SJCRH30 (cell line): Measurements from ENCODE around the gene SSR2. TPM values are rescaled to one million over a fixed set of nuclear protein-coding genes. Genes with fewer than 3 reads are reported as not detected.

Experiments
- DNase-seq, 2 experiments: peaks; one replicate each; pipeline ENCODE4 v3.0.0-alpha.2; 2015 to 2020
- H3K27ac ChIP-seq: fragments of 250-450 bp; sonication (Bioruptor Pico); 2 replicates; pipeline ENCODE4 v1.5.1; 2020; ENCODE audit warnings: mild to moderate bottlenecking, moderate library complexity
- H3K27me3 ChIP-seq: fragments of 250-450 bp; sonication (Bioruptor Pico); 2 replicates; pipeline ENCODE4 v1.5.1; 2020; ENCODE audit warnings: mild to moderate bottlenecking, moderate library complexity
- H3K36me3 ChIP-seq: fragments of 250-450 bp; sonication (Bioruptor Pico); 2 replicates; pipeline ENCODE4 v1.5.1; 2020; ENCODE audit warnings: mild to moderate bottlenecking, moderate library complexity
- H3K4me1 ChIP-seq: fragments of 250-450 bp; sonication (Bioruptor Pico); 2 replicates; pipeline ENCODE4 v1.5.1; 2020; ENCODE audit warnings: mild to moderate bottlenecking, moderate library complexity
- H3K4me3 ChIP-seq: fragments of 250-450 bp; sonication (Bioruptor Pico); 2 replicates; pipeline ENCODE4 v1.5.1; 2020; ENCODE audit warnings: mild to moderate bottlenecking, moderate library complexity
- H3K9me3 ChIP-seq: fragments of 250-450 bp; sonication (Bioruptor Pico); replicated peaks from 2 replicates; pipeline ENCODE4 v1.5.1; 2020; ENCODE audit warnings: mild to moderate bottlenecking, moderate library complexity
- total RNA-seq: library from RNA; depleted of rRNA; stranded (reverse); fragments of >200 nt; shearing (Covaris generic); gene quantifications from 2 replicates; pipeline ENCODE4 v1.2.3, GENCODE V29; 2014

The SSR2 gene
- total RNA-seq, 1 experiment from 2014 or later = 170 TPM

GRCh38 chr1:155976913-155977689 is 43.6 kb downstream of the SSR2 start:
- DNase-seq = peak in 1 of 2 experiments; percentile 31
- peaks cover 31% of the 10 kb centered on the region for H3K4me1 ChIP-seq

GRCh38 chr1:155976062-155976912 is 44.5 kb downstream of the SSR2 start:
- peaks cover 17% of the 10 kb centered on the region; the same call in 1 of the 2 replicates for H3K36me3 ChIP-seq
- DNase-seq = peak; percentile 92 to 95
- no peaks in the 10 kb centered on the region for H3K27me3 ChIP-seq
- H3K9me3 ChIP-seq = no peaks in the 10 kb centered on the region
- peaks cover 25% of the 10 kb centered on the region for H3K4me1 ChIP-seq
- H3K27ac ChIP-seq = peak overlapping the region; percentile 96
- peak overlapping the region; percentile 97 for H3K4me3 ChIP-seq

More at GRCh38 chr1:155976913-155977689, 43.6 kb downstream of the SSR2 start:
- no peaks in the 10 kb centered on the region for H3K9me3 ChIP-seq
- H3K4me3 ChIP-seq = peak overlapping the region; percentile 97
- H3K36me3 ChIP-seq = peaks cover 17% of the 10 kb centered on the region; the same call in 1 of the 2 replicates
- H3K27me3 ChIP-seq = no peaks in the 10 kb centered on the region
- H3K27ac ChIP-seq = peak overlapping the region; percentile 96

GRCh38 chr1:155975375-155976061 is 45.2 kb downstream of the SSR2 start:
- no peak for DNase-seq
- Histone ChIP-seq H3K27me3 (no peaks in the 10 kb centered on the region), H3K36me3 (peaks cover 17% of the 10 kb centered on the region; the same call in 1 of the 2 replicates), H3K4me1 (peaks cover 31% of the 10 kb centered on the region), H3K9me3 (no peaks in the 10 kb centered on the region), H3K27ac (peak overlapping the region; percentile 96), H3K4me3 (peak overlapping the region; percentile 97)

- Histone ChIP-seq H3K27ac (peak overlapping the region; percentile 96), H3K36me3 (peaks cover 24% of the 10 kb centered on the region; the same call in 1 of the 2 replicates), H3K4me3 (peak overlapping the region; percentile 97), H3K9me3 (no peaks in the 10 kb centered on the region), H3K4me1 (peaks cover 37% of the 10 kb centered on the region), H3K27me3 (no peaks in the 10 kb centered on the region)
- no peak for DNase-seq
These were observed 46.3 kb downstream of the SSR2 start for GRCh38 chr1:155974208-155975115.

- no peak for DNase-seq
- peaks cover 24% of the 10 kb centered on the region; the same call in 1 of the 2 replicates for H3K36me3 ChIP-seq
- H3K9me3 ChIP-seq = no peaks in the 10 kb centered on the region
- H3K27ac ChIP-seq = no peak overlapping the region
- H3K4me1 ChIP-seq = peaks cover 44% of the 10 kb centered on the region
- no peak overlapping the region for H3K4me3 ChIP-seq
- no peaks in the 10 kb centered on the region for H3K27me3 ChIP-seq
These were observed 47.0 kb downstream of the SSR2 start for GRCh38 chr1:155973723-155974122.

- no peaks in the 10 kb centered on the region for H3K27me3 ChIP-seq
- peaks cover 32% of the 10 kb centered on the region for H3K36me3 ChIP-seq
- no peaks in the 10 kb centered on the region for H3K9me3 ChIP-seq
- DNase-seq = no peak
- no peak overlapping the region for H3K27ac ChIP-seq
- peaks cover 57% of the 10 kb centered on the region for H3K4me1 ChIP-seq
- no peak overlapping the region for H3K4me3 ChIP-seq
These were observed 48.6 kb downstream of the SSR2 start for GRCh38 chr1:155971910-155972809.

GRCh38 chr1:155970531-155971167 is 50.1 kb downstream of the SSR2 start:
- no peaks in the 10 kb centered on the region for H3K9me3 ChIP-seq
- H3K27ac ChIP-seq = peak overlapping the region; percentile 91
- H3K4me1 ChIP-seq = peaks cover 65% of the 10 kb centered on the region
- peak; percentile 81 to 82 for DNase-seq
- no peak overlapping the region for H3K4me3 ChIP-seq
- H3K36me3 ChIP-seq = peaks cover 44% of the 10 kb centered on the region
- no peaks in the 10 kb centered on the region for H3K27me3 ChIP-seq

GRCh38 chr1:155969377-155969791 is 51.4 kb downstream of the SSR2 start:
- H3K36me3 ChIP-seq = peaks cover 49% of the 10 kb centered on the region
- peaks cover 52% of the 10 kb centered on the region for H3K4me1 ChIP-seq
- no peak overlapping the region for H3K4me3 ChIP-seq
- peak overlapping the region; percentile 91 for H3K27ac ChIP-seq
- no peak for DNase-seq
- H3K27me3 ChIP-seq = no peaks in the 10 kb centered on the region
- H3K9me3 ChIP-seq = no peaks in the 10 kb centered on the region

GRCh38 chr1:155968670-155969069 is 52.1 kb downstream of the SSR2 start:
- no peak overlapping the region for H3K4me3 ChIP-seq
- peaks cover 49% of the 10 kb centered on the region for H3K36me3 ChIP-seq
- no peaks in the 10 kb centered on the region for H3K27me3 ChIP-seq
- peaks cover 48% of the 10 kb centered on the region for H3K4me1 ChIP-seq
- H3K9me3 ChIP-seq = no peaks in the 10 kb centered on the region
- peak overlapping the region; percentile 91 for H3K27ac ChIP-seq
- DNase-seq = peak; percentile 99

GRCh38 chr1:155968051-155968400 is 52.7 kb downstream of the SSR2 start:
- peak overlapping the region; percentile 91 for H3K27ac ChIP-seq
- H3K4me3 ChIP-seq = no peak overlapping the region

GRCh38 chr1:155967341-155968050 is 53.3 kb downstream of the SSR2 start:
- H3K4me3 ChIP-seq = no peak overlapping the region
- peaks cover 52% of the 10 kb centered on the region for H3K4me1 ChIP-seq
- H3K27me3 ChIP-seq = no peaks in the 10 kb centered on the region
- H3K27ac ChIP-seq = peak overlapping the region; percentile 91
- H3K36me3 ChIP-seq = peaks cover 57% of the 10 kb centered on the region
- H3K9me3 ChIP-seq = no peaks in the 10 kb centered on the region
- no peak for DNase-seq

More at GRCh38 chr1:155968051-155968400, 52.7 kb downstream of the SSR2 start:
- no peak for DNase-seq
- Histone ChIP-seq H3K36me3 (peaks cover 55% of the 10 kb centered on the region), H3K27me3 (no peaks in the 10 kb centered on the region), H3K4me1 (peaks cover 48% of the 10 kb centered on the region), H3K9me3 (no peaks in the 10 kb centered on the region)

- no peak overlapping the region for H3K4me3 ChIP-seq
- peaks cover 64% of the 10 kb centered on the region for H3K36me3 ChIP-seq
- DNase-seq = no peak
- peak overlapping the region; percentile 91; the same call in 1 of the 2 replicates for H3K27ac ChIP-seq
- H3K27me3 ChIP-seq = no peaks in the 10 kb centered on the region
- H3K4me1 ChIP-seq = peaks cover 60% of the 10 kb centered on the region
- H3K9me3 ChIP-seq = no peaks in the 10 kb centered on the region
These were observed 54.0 kb downstream of the SSR2 start for GRCh38 chr1:155966750-155967149.
